Gastroesophageal sphincter (tissue), 4 donors: ENCODE measurements around the gene AGBL1. TPM values are rescaled to one million over a fixed set of nuclear protein-coding genes. Genes with fewer than 3 reads are reported as not detected.

Source experiments
- ATAC-seq: fragments of 150-250 bp; one replicate; pipeline ENCODE4 v1.9.1; 2016; ENCODE audit warnings: mild to moderate bottlenecking, moderate library complexity
- H3K27ac ChIP-seq, 4 donors: fragments of 200-600 bp; sonication (generic) in 3 of 4; 1 replicate in 3 of 4; 2 replicates in 1 of 4; pipeline ENCODE4 v1.5.1; 2016 to 2019
- H3K27me3 ChIP-seq: fragments of 200-600 bp; sonication (generic); one replicate; pipeline ENCODE4 v1.5.1; 2019
- H3K36me3 ChIP-seq, 2 donors: fragments of 200-600 bp; sonication (generic); one replicate each; pipeline ENCODE4 v1.5.1; 2019; ENCODE audit warnings: control low read depth in 1 of 2
- H3K4me1 ChIP-seq, 3 donors: fragments of 200-600 bp; sonication (generic); 1 replicate in 2 of 3; 2 replicates in 1 of 3; pipeline ENCODE4 v1.5.1; 2016 to 2019; ENCODE audit warnings: control low read depth in 2 of 3
- H3K4me3 ChIP-seq, 2 donors: fragments of 200-600 bp; sonication (generic); one replicate each; pipeline ENCODE4 v1.5.1; 2019; ENCODE audit warnings: mild to moderate bottlenecking in 1 of 2, moderate library complexity in 1 of 2
- H3K9me3 ChIP-seq, 3 donors: fragments of 200-600 bp; sonication (generic); one replicate each; pipeline ENCODE4 v1.5.1; 2017 to 2019; ENCODE audit warnings: control low read depth in 2 of 3
- CTCF ChIP-seq, 4 experiments: fragments of 200-600 bp in 2 of 4; fragments of 450-650 bp in 2 of 4; sonication (generic) in 1 of 4; IDR thresholded peaks; one replicate each; pipeline ENCODE4 v1.5.1; 2017 to 2019; ENCODE audit warnings: antibody characterized with exemption in 4 of 4, mild to moderate bottlenecking in 2 of 4, moderate library complexity in 2 of 4
- EP300 ChIP-seq: sonication (generic); formaldehyde crosslinking; IDR thresholded peaks from one replicate; pipeline ENCODE4 v1.6.1; 2017; ENCODE audit warnings: antibody characterized with exemption, mild to moderate bottlenecking
- POLR2A ChIP-seq, 2 donors: fragments of 450-650 bp; IDR thresholded peaks; one replicate each; pipeline ENCODE4 v1.6.1; 2017; ENCODE audit warnings: antibody characterized with exemption in 2 of 2, mild to moderate bottlenecking in 2 of 2, moderate library complexity in 1 of 2
- POLR2AphosphoS5 ChIP-seq: sonication (generic); formaldehyde crosslinking; IDR thresholded peaks from one replicate; pipeline ENCODE4 v1.6.1; 2017; ENCODE audit warnings: antibody characterized with exemption
- WGBS, 2 donors: methylation state at CpG; one replicate each; pipeline ENCODE4 v1.1.5; 2018; ENCODE audit warnings: low coverage in 1 of 2; 5-methylcytosine and 5-hydroxymethylcytosine counted together
- total RNA-seq, 4 donors: library from RNA; depleted of rRNA; stranded (reverse); fragments of >200 nt; gene quantifications; one replicate each; pipeline ENCODE4 v1.1.0, GENCODE V29; 2016

AGBL1 gene
- total RNA-seq, 4 donors from 2014 or later, result 0.12 to 0.13 TPM; not detected in 2

- Histone ChIP-seq H3K4me3 (no peak overlapping the region), H3K4me1 (no peaks in the 10 kb centered on the region), H3K36me3 (no peaks in the 10 kb centered on the region), H3K27me3 (no peaks in the 10 kb centered on the region), H3K27ac (no peak overlapping the region), H3K9me3 (no peaks in the 10 kb centered on the region)
- WGBS, 2 donors, result 76 to 78% methylated on average over 2 of the region's 2 CpGs
- ATAC-seq, result no peak
- no peak for TF ChIP-seq EP300
Measured at GRCh38 chr15:86203462-86203861, 123.8 kb downstream of the AGBL1 start.

GRCh38 chr15:86205096-86205495 lies 125.4 kb downstream of the AGBL1 start:
- Histone ChIP-seq H3K4me3 (no peak overlapping the region), H3K4me1 (no peaks in the 10 kb centered on the region), H3K27ac (no peak overlapping the region), H3K9me3 (no peaks in the 10 kb centered on the region), H3K36me3 (no peaks in the 10 kb centered on the region), H3K27me3 (no peaks in the 10 kb centered on the region)
- TF ChIP-seq CTCF (IDR thresholded peaks at IDR 0.05), result no peak
- ATAC-seq, result no peak
- 40 to 41% methylated on average over 2 of the region's 2 CpGs for WGBS, 2 donors

- no peak overlapping the region for H3K4me3 ChIP-seq
- peaks cover 0 to 40% (median 0%) of the 10 kb centered on the region in 3 donors for H3K9me3 ChIP-seq
- TF ChIP-seq POLR2AphosphoS5, result no peak
- no peak for TF ChIP-seq EP300
- no peak for TF ChIP-seq CTCF (IDR thresholded peaks at IDR 0.05)
- TF ChIP-seq POLR2A (IDR thresholded peaks at IDR 0.05), result no peak
- ATAC-seq, result no peak
- H3K4me1 ChIP-seq, result no peaks in the 10 kb centered on the region
- no peaks in the 10 kb centered on the region for H3K36me3 ChIP-seq
- H3K27me3 ChIP-seq, result no peaks in the 10 kb centered on the region
- 55 to 83% methylated on average over 3 of the region's 3 CpGs for WGBS, 2 donors
- H3K27ac ChIP-seq, result no peak overlapping the region
Measured at GRCh38 chr15:86213420-86213819, 133.7 kb downstream of the AGBL1 start.

GRCh38 chr15:86213888-86214287 lies 134.2 kb downstream of the AGBL1 start:
- no peak for ATAC-seq
- Histone ChIP-seq H3K27me3 (no peaks in the 10 kb centered on the region), H3K4me3 (no peak overlapping the region), H3K36me3 (no peaks in the 10 kb centered on the region), H3K9me3 (peaks cover 0 to 45% (median 0%) of the 10 kb centered on the region in 3 donors), H3K4me1 (no peaks in the 10 kb centered on the region), H3K27ac (no peak overlapping the region)
- no peak for TF ChIP-seq CTCF (IDR thresholded peaks at IDR 0.05)
- TF ChIP-seq EP300, result no peak
- no peak for TF ChIP-seq POLR2A (IDR thresholded peaks at IDR 0.05)
- TF ChIP-seq POLR2AphosphoS5, result no peak
- 57 to 70% methylated on average over 1 to 2 of the region's 2 CpGs for WGBS, 2 donors

GRCh38 chr15:86221119-86221518 lies 141.4 kb downstream of the AGBL1 start:
- no peak for ATAC-seq
- Histone ChIP-seq H3K27ac (no peak overlapping the region), H3K36me3 (no peaks in the 10 kb centered on the region), H3K27me3 (no peaks in the 10 kb centered on the region), H3K9me3 (peaks cover 0 to 32% (median 0%) of the 10 kb centered on the region in 3 donors), H3K4me3 (no peak overlapping the region), H3K4me1 (no peaks in the 10 kb centered on the region)
- WGBS, 2 donors, result 70 to 79% methylated on average over 1 to 2 of the region's 3 CpGs
- TF ChIP-seq POLR2A (IDR thresholded peaks at IDR 0.05) (no peak), CTCF (IDR thresholded peaks at IDR 0.05) (no peak), EP300 (no peak), POLR2AphosphoS5 (no peak)

- TF ChIP-seq EP300, result no peak
- no peak for TF ChIP-seq CTCF (IDR thresholded peaks at IDR 0.05)
- TF ChIP-seq POLR2A (IDR thresholded peaks at IDR 0.05), result no peak
- no peak for TF ChIP-seq POLR2AphosphoS5
- Histone ChIP-seq H3K4me3 (no peak overlapping the region), H3K27ac (no peak overlapping the region), H3K4me1 (peaks cover 0 to 21% (median 3%) of the 10 kb centered on the region in 3 donors), H3K27me3 (peaks cover 19% of the 10 kb centered on the region), H3K9me3 (no peaks in the 10 kb centered on the region), H3K36me3 (no peaks in the 10 kb centered on the region)
- ATAC-seq, result no peak
- 86 to 95% methylated on average over 2 of the region's 2 CpGs for WGBS, 2 donors
Measured at GRCh38 chr15:86229306-86229705, 149.6 kb downstream of the AGBL1 start.
